HG02571 (cell line): ENCODE data around the gene PRMT5.

Source experiments
- ATAC-seq: cut with Tn5 transposase; IDR thresholded peaks from one replicate; pipeline ENCODE4 v1.9.1; 2021; ENCODE audit warnings: mild to moderate bottlenecking, moderate library complexity; ENCODE audit not compliant: unreplicated experiment

PRMT5 gene

DNA sequence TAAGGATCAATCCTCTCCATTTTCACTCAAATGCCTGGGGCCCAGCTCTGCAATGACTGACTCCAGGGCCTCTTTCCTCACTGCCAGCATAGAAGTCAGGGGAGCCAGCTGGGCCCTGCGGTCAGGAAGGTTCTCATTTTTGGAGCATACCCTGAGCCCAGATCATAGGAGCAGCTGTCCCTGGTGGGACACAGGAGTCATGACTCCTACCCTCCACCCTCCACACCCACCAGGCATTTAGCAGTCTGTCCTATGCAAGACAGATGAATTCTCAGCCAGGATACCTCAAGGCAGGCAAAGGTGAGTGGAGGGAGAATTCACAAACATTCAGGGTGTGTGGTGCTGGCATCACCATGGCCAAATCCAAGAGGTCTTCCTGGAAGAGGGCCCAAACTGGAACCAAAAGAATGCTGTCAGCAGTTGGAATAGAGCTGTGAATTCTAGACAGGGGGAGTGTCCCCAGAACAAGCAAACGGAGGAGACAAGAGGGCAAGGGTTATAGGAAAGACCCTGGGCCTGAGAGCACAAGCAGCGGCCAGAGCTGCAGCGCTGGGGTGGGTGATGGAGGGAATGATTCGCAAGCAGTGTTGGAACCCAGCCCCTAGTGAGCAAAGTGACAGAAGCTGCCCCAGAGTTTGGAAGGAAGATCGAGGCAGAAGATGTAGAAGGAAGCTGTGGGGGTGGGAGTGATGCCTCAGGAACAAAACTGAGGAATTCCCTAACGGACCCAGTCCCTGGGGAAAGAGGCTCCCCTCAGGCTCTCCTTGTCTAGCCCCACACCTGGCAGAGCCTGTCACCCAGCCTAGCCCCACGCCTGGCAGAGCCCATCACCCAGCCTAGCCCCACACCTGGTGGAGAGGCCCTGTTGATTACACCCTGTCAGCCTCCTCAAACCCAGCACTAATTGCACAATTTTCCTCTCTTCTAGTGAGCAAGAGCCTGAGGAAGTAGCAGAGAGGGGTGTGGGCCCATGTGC lies 50.6 kb downstream of the PRMT5 start:
- no peak for ATAC-seq

DNA sequence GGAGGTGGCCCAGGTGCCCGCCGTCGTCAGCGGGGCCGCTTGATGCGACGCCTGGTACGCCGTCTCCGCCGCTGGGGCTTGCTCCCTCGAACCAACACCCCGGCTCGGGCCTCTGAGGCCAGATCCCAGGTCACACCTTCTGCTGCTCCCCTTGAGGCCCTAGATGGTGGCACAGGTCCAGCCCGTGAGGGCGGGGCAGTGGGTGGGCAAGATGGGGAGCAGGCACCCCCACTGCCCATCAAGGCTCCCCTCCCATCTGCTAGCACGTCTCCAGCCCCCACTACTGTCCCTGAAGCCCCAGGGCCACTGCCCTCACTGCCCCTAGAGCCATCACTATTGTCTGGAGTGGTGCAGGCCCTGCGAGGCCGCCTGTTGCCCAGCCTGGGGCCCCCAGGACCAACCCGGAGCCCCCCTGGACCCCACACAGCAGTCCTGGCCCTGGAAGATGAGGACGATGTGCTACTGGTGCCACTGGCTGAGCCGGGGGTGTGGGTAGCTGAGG lies 52.1 kb downstream of the PRMT5 start:
- no peak for ATAC-seq

DNA sequence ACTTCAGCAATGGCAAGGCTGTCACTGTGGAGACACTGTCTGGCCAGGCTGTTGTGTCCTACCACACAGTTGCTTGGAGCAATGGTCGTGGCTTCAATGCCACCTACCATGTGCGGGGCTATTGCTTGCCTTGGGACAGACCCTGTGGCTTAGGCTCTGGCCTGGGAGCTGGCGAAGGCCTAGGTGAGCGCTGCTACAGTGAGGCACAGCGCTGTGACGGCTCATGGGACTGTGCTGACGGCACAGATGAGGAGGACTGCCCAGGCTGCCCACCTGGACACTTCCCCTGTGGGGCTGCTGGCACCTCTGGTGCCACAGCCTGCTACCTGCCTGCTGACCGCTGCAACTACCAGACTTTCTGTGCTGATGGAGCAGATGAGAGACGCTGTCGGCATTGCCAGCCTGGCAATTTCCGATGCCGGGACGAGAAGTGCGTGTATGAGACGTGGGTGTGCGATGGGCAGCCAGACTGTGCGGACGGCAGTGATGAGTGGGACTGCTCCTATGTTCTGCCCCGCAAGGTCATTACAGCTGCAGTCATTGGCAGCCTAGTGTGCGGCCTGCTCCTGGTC lies 53.3 kb downstream of the PRMT5 start:
- ATAC-seq = no peak

DNA sequence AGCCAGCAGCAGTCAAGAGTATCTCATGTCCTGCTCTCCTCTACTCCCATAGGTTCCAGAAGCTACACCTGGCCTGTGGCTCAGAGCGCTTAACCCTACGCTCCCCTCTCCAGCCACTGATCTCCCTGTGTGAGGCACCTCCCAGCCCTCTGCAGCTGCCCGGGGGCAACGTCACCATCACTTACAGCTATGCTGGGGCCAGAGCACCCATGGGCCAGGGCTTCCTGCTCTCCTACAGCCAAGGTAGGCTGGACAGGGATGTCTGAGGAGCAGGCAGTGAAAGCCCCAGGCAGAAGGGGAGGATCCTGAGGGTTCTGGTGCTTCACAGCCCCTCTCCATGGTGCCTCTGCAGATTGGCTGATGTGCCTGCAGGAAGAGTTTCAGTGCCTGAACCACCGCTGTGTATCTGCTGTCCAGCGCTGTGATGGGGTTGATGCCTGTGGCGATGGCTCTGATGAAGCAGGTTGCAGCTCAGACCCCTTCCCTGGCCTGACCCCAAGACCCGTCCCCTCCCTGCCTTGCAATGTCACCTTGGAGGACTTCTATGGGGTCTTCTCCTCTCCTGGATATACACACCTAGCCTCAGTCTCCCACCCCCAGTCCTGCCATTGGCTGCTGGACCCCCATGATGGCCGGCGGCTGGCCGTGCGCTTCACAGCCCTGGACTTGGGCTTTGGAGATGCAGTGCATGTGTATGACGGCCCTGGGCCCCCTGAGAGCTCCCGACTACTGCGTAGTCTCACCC lies 54.0 kb downstream of the PRMT5 start:
- no peak for ATAC-seq

DNA sequence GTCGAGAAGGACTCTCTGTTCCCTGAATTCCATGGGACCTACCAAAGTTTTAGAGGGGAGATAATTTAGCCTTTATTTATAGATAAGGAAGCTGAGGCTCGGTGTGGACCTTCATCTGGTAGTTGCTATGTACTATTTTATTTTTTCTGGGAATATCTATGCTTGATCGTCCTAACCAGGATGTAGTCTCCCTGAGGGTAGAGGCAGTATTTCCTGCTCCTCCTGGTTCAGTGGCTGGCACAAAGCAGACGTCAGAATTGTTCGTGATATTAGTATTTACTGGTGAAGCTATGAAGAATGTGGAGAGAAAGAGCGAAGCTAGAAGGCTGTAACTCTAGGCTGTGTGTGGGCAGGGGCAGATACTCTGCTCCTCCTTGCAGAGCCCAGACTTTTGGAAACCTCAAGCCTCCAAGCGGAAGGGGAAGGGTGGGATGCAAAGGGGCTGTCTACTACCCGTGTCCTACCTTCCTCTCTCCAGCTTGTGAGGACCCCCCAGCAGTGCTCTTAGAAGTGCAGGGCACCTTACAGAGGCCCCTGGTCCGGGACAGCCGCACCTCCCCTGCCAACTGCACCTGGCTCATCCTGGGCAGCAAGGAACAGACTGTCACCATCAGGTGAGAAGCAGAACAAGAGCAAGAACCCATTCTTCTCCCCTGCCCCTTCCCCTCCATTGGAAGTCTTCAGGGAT lies 56.2 kb downstream of the PRMT5 start:
- no peak for ATAC-seq

DNA sequence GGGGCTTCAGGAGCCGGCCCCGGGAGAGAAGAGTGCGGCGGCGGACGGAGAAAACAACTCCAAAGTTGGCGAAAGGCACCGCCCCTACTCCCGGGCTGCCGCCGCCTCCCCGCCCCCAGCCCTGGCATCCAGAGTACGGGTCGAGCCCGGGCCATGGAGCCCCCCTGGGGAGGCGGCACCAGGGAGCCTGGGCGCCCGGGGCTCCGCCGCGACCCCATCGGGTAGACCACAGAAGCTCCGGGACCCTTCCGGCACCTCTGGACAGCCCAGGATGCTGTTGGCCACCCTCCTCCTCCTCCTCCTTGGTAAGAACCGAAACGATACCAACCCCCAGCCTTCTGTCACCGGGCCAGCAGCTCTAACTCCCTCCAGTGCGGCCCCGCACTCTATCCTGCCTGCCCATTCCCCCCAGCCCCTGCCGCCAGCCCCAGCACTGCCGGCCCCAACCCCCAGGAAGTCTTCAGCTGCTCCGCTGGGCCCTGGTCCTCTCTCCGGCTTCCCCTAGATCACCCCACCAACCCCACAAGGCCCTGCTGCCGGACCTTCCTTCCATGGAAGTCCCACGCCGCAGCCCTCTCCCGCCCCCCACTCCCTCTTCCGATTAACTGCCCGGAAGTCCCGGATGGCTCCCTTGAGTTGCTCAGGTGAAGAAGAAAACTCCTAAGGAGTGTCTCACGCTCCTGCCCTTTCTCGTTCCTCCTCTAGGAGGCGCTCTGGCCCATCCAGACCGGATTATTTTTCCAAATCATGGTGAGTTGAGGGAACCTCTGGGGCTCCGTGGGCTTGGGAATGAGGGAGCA lies 56.9 kb downstream of the PRMT5 start:
- peak; percentile 20 for ATAC-seq

DNA sequence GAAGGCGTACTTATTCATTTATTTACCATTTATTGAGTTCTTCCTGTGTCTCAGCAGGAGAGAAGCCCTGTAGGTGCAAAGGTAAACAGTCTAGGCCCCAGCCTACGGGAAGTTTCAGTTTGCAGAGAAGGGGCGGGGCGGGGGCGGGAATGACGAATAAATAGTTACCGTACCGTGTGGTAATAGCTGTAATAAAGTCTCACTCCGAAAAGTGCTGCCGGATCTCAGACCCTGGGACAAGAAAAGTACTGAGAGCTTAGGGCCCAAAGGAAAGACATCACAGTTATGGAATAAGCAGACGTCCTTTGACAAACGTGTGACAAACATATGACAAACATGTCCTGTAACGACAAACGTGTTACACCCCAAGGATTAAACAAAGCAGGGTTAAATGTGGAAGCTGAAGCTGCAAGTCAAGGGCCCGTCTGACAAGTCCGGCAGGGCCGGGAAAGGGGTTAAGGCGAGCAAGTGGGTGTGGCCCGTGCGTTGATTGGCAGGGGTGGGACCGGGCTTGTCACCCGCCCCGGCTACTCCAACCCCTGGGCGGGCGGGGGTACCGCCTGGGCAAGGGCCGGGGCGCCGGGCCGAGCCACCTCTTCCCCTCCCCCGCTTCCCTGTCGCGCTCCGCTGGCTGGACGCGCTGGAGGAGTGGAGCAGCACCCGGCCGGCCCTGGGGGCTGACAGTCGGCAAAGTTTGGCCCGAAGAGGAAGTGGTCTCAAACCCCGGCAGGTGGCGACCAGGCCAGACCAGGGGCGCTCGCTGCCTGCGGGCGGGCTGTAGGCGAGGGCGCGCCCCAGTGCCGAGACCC lies 57.7 kb downstream of the PRMT5 start, which contains the start of gene LRP10:
Gene LRP10 (plus strand): TSS at position 517 of the 809 bp plus-strand sequence. CDS start 564 bp downstream, outside the sequence.
- ATAC-seq = peak; percentile 75

DNA sequence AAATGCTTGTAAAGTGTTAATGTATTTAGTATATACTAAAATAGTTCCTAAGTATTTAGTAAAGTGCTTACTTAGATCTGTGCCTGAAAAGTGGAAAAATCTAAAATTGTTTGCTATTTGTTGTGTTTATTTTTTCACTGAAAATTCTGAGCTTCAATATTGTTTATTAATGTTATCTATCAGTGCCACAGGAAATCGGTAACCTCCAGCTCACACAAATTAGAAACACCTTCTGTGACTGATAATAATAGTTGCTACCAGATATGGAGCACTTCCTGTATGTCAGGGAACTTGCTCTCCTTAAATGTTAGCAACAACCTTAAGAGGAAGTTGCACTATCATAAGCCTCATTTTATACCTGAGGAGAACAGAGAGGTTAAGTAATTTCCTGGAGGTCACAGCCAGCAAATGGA lies 58.4 kb downstream of the PRMT5 start:
- peak; percentile 18 for ATAC-seq
